Prostate gland (tissue), 2 donors: ENCODE measurements around the gene PARK7. TPM values are rescaled to one million over a fixed set of nuclear protein-coding genes. Genes with fewer than 3 reads are reported as not detected.

Experiments
- DNase-seq: peaks from one replicate; pipeline ENCODE4 v3.0.0-alpha.2; 2019; ENCODE audit warnings: low spot score
- H3K27ac ChIP-seq, 2 donors: fragments of 200-600 bp; sonication (generic); 2 replicates each; pipeline ENCODE4 v1.5.1; 2017 to 2019
- H3K27me3 ChIP-seq: fragments of 200-600 bp; sonication (generic); replicated peaks from 2 replicates; pipeline ENCODE4 v1.5.1; 2019; ENCODE audit not compliant: insufficient read depth
- H3K36me3 ChIP-seq, 2 donors: fragments of 200-600 bp; sonication (generic); 1 replicate in 1 of 2; 2 replicates in 1 of 2; pipeline versions ENCODE4 v1.5.1 to v1.8.1; 2017 to 2019
- H3K4me1 ChIP-seq: fragments of 200-600 bp; sonication (generic); replicated peaks from 2 replicates; pipeline ENCODE4 v1.5.1; 2019
- H3K4me3 ChIP-seq, 2 donors: fragments of 200-600 bp; sonication (generic); 2 replicates each; pipeline ENCODE4 v1.5.1; 2017 to 2019
- H3K9me3 ChIP-seq: fragments of 200-600 bp; sonication (generic); 2 replicates; pipeline ENCODE4 v1.5.1; 2017
- POLR2A ChIP-seq: fragments of 450-650 bp; IDR thresholded peaks from one replicate; pipeline ENCODE4 v1.6.1; 2016; ENCODE audit warnings: antibody characterized with exemption, mild to moderate bottlenecking
- POLR2AphosphoS5 ChIP-seq: sonication (generic); formaldehyde crosslinking; IDR thresholded peaks from one replicate; pipeline ENCODE4 v1.6.1; 2017; ENCODE audit warnings: antibody characterized with exemption
- WGBS: methylation state at CpG from one replicate; pipeline ENCODE4 v1.1.5; 2018; 5-methylcytosine and 5-hydroxymethylcytosine counted together
- intact Hi-C: fragments of 100-400 bp; cut with DNase I; formaldehyde crosslinking; loops from one replicate; pipeline ENCODE4 v1.14.2; 2022
- total RNA-seq, 2 donors: library from RNA; depleted of rRNA; stranded (reverse); fragments of >200 nt; gene quantifications; one replicate each; pipeline ENCODE4 v1.1.0, GENCODE V29; 2016
- TF ChIP-seq, protein P1 (sequence below), 4 experiments: fragments of 200-600 bp in 2 of 4; fragments of 450-650 bp in 2 of 4; sonication (generic) in 2 of 4; IDR thresholded peaks; 1 replicate in 3 of 4; 2 replicates in 1 of 4; pipeline ENCODE4 v1.5.1; 2016 to 2019; ENCODE audit warnings: antibody characterized with exemption in 4 of 4, mild to moderate bottlenecking in 2 of 4, moderate library complexity in 2 of 4

Gene PARK7
- total RNA-seq, 2 donors from 2014 or later = 156 to 284 TPM

DNA sequence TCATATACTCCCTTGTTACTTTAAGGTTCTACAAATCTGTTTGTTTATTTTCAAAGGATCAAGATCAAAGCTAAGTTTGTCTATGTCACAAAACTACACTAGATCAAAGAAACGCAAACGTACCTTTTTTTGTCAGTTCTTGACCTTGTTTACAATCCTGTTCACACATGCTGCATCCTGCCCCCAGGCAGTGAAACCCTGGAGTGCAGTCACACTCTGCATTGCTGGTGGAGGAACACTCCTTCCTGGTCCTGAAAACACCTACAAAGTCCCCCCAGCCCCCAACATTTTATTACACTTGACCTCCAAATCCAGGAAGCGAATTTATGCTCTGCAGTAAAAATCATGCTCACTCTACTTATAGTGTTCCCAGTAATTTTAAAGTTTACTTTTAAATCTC is 23.4 kb upstream of the PARK7 start:
- TF ChIP-seq POLR2AphosphoS5 (no peak), POLR2A (no peak)
- WGBS = 22% methylated on average over 3 of the region's 3 CpGs
- intact Hi-C loops = no loop called here
- H3K4me3 ChIP-seq = no peak overlapping the region
- H3K27me3 ChIP-seq = no peaks in the 10 kb centered on the region
- H3K4me1 ChIP-seq = no peaks in the 10 kb centered on the region
- H3K9me3 ChIP-seq = no peaks in the 10 kb centered on the region
- no peak overlapping the region for H3K27ac ChIP-seq
- H3K36me3 ChIP-seq = no peaks in the 10 kb centered on the region
- no peak for DNase-seq

DNA sequence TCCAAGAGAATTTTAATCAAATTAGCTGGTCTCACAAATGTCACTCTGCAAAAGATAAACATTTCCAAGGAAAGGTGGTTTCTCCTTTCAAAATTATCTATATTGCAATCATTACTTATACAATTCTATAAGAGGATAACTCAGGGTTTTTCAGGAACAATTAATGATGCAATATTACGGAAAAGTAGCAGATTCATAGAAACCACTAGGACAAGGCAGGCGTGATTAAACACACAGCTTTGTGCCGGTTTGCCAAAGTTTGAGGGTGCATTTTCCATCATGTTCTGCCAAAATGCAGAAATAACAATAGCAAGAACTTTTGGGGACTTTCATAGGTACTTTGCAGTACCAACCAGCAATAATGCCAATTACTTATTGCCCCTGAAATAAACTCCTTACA is 21.5 kb upstream of the PARK7 start:
- WGBS = 53% methylated on average over 3 of the region's 3 CpGs
- H3K36me3 ChIP-seq = no peaks in the 10 kb centered on the region
- TF ChIP-seq, protein P1, sequence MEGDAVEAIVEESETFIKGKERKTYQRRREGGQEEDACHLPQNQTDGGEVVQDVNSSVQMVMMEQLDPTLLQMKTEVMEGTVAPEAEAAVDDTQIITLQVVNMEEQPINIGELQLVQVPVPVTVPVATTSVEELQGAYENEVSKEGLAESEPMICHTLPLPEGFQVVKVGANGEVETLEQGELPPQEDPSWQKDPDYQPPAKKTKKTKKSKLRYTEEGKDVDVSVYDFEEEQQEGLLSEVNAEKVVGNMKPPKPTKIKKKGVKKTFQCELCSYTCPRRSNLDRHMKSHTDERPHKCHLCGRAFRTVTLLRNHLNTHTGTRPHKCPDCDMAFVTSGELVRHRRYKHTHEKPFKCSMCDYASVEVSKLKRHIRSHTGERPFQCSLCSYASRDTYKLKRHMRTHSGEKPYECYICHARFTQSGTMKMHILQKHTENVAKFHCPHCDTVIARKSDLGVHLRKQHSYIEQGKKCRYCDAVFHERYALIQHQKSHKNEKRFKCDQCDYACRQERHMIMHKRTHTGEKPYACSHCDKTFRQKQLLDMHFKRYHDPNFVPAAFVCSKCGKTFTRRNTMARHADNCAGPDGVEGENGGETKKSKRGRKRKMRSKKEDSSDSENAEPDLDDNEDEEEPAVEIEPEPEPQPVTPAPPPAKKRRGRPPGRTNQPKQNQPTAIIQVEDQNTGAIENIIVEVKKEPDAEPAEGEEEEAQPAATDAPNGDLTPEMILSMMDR (IDR thresholded peaks at IDR 0.05) = no peak
- TF ChIP-seq POLR2AphosphoS5 (no peak), POLR2A (no peak)
- DNase-seq = no peak
- no peaks in the 10 kb centered on the region for H3K27me3 ChIP-seq
- H3K9me3 ChIP-seq = no peaks in the 10 kb centered on the region
- no peak overlapping the region for H3K27ac ChIP-seq
- intact Hi-C loops = no loop called here
- H3K4me3 ChIP-seq = no peak overlapping the region
- H3K4me1 ChIP-seq = no peaks in the 10 kb centered on the region

DNA sequence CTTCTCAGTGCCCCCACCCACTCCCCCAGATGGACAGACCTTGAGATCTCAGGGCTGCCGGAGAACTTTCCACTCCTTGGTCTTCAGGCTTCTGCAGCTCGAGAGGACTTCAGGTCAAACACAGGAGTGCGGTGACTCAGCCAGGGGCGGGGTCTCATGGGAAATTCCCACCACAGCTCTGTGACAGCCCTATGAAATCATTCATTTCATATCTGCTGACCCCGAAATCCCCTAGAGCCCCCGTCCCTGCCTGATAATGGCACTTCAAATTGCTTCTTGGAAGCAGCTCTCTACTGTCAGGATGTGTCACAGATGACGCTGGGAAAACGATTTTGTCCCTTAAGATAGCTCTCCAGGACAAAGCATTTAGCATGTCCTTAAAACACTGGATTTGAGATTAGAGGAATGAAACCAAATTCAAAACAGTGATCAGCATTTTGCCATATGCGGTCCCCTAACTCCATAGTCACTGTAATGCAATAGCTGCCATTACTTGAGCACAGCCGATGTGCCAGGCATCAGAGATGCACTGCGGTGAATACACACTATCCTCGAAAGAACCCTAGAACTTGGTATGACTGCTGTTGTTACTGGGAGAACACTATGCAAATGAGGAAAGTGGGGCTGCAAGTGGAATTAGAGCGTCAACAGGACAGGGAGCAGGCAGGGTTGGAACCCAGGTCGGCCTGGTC is 20.6 kb upstream of the PARK7 start, which contains the start of gene TNFRSF9:
Gene TNFRSF9, minus strand, starts transcription at position 95 of the 692 bp plus-strand sequence. CDS start 845 bp downstream, outside the sequence.
- no peaks in the 10 kb centered on the region for H3K27me3 ChIP-seq
- H3K36me3 ChIP-seq = no peaks in the 10 kb centered on the region
- DNase-seq = no peak
- no peaks in the 10 kb centered on the region for H3K4me1 ChIP-seq
- no peaks in the 10 kb centered on the region for H3K9me3 ChIP-seq
- TF ChIP-seq POLR2A = no peak
- H3K27ac ChIP-seq = no peak within 1 kb of the TSS
- intact Hi-C loops = no loop called here
- 73% methylated on average over 14 of the region's 14 CpGs for WGBS
- H3K4me3 ChIP-seq = no peak within 1 kb of the TSS

DNA sequence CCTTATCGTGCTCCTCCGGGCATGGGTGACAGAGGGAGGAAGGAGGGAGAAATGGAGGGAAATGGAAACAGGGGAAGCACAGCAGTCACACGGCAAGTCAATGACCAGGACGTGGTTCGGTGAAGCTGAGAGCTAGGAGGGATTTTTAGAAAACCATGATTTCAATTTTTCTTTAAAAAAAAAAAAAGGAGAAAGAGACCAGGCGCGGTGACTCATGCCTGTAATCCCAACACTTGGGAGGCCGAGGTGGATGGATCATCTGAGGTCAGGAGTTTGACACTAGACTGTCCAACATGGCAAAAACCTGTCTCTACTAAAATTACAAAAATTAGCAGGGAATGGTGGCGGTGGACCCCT is 20.1 kb upstream of the PARK7 start:
- Histone ChIP-seq H3K4me3 (no peak overlapping the region), H3K9me3 (no peaks in the 10 kb centered on the region), H3K27ac (no peak overlapping the region), H3K4me1 (no peaks in the 10 kb centered on the region), H3K27me3 (no peaks in the 10 kb centered on the region), H3K36me3 (no peaks in the 10 kb centered on the region)
- intact Hi-C loops = no loop called here
- no peak for DNase-seq
- WGBS = 84% methylated on average over 9 of the region's 9 CpGs
- no peak for TF ChIP-seq POLR2AphosphoS5
- no peak for TF ChIP-seq POLR2A
- TF ChIP-seq, protein P1 (IDR thresholded peaks at IDR 0.05) = no peak

DNA sequence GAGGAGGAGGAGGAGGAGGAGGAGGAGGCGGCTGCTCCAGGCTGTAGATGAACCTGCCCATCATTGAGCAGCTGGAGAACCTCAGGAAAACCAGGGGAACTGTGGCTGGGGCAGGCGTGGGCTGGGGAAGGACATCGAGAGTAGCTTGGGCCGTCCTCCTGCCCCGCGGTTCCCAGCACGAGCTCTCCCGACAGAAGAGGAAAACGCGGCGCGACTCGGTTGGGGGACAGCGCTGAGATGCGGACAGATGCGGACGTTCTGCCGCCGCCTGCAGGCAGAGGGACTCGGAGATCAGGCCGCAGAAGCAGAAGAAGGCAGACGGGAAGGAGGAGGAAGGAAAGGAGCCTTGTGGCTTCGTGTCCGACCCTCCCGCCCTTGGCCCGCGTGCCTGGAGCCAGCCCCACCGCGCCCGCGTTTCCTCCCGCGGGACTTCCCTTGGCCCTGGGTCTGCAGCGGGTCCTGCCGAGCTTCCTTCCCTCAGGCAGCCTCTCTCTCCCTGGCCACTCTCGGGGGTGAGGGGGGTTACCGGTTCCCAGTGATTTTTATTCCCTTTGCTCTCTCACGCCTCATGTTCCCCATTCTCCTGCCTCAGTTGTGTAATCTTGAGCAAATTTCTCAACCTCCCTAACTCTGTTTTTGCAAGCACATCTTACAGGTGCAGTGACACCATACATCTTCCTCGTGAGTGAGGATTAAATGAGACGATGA is 19.1 kb upstream of the PARK7 start:
- intact Hi-C loops = no loop called here
- Histone ChIP-seq H3K27me3 (no peaks in the 10 kb centered on the region), H3K4me1 (no peaks in the 10 kb centered on the region), H3K36me3 (no peaks in the 10 kb centered on the region), H3K4me3 (no peak overlapping the region), H3K9me3 (no peaks in the 10 kb centered on the region), H3K27ac (no peak overlapping the region)
- peak; percentile 14 for DNase-seq
- TF ChIP-seq, protein P1 (IDR thresholded peaks at IDR 0.05) = peak in 2 of 4 experiments; percentile 20 to 27
- TF ChIP-seq POLR2A = no peak
- WGBS = 10% methylated on average over 40 of the region's 40 CpGs
